Activated naive CD8-positive, alpha-beta T cell treated with anti-CD3 and anti-CD28 coated beads, Interleukin-2, amount 50 U/mL, for 24 hours (primary cell): ENCODE data around the gene SPTBN2.

Experiments used
- ATAC-seq: fragments of 150-1000 bp; cut with Tn5 transposase; one replicate; pipeline ENCODE4 v1.10.0; 2021
- DNase-seq: peaks from one replicate; pipeline ENCODE4 v3.0.0; 2021
- H3K27ac Mint-ChIP-seq: one replicate; pipeline ENCODE4 v1.8.0; 2021; ENCODE audit warnings: mild to moderate bottlenecking, mixed read lengths
- H3K27me3 Mint-ChIP-seq: one replicate; pipeline ENCODE4 v1.8.0; 2021; ENCODE audit warnings: mixed read lengths
- H3K36me3 Mint-ChIP-seq: one replicate; pipeline ENCODE4 v1.8.0; 2021; ENCODE audit warnings: low read depth, mixed read lengths
- H3K4me1 Mint-ChIP-seq: one replicate; pipeline ENCODE4 v1.8.0; 2021; ENCODE audit warnings: mixed read lengths
- H3K4me3 Mint-ChIP-seq: one replicate; pipeline ENCODE4 v1.8.0; 2021; ENCODE audit warnings: mild to moderate bottlenecking, moderate library complexity, mixed read lengths
- H3K9me3 Mint-ChIP-seq: one replicate; pipeline ENCODE4 v1.8.0; 2021; ENCODE audit warnings: mixed read lengths

The SPTBN2 gene

GRCh38 chr11:66686801-66687750, 41.9 kb downstream of the SPTBN2 start:
- Mint-ChIP-seq H3K9me3 (no peaks in the 10 kb centered on the region), H3K27ac (no peak overlapping the region), H3K27me3 (no peaks in the 10 kb centered on the region), H3K4me3 (no peak overlapping the region), H3K36me3 (no peaks in the 10 kb centered on the region), H3K4me1 (no peaks in the 10 kb centered on the region)
- ATAC-seq (no peak), DNase-seq (no peak)

- Mint-ChIP-seq H3K36me3 (no peaks in the 10 kb centered on the region), H3K4me1 (no peaks in the 10 kb centered on the region), H3K9me3 (no peaks in the 10 kb centered on the region), H3K4me3 (no peak overlapping the region), H3K27ac (no peak overlapping the region), H3K27me3 (no peaks in the 10 kb centered on the region)
- no peak for ATAC-seq
- no peak for DNase-seq
These were observed 42.8 kb downstream of the SPTBN2 start for GRCh38 chr11:66686100-66686785.

- H3K4me1 Mint-ChIP-seq, result no peaks in the 10 kb centered on the region
- no peaks in the 10 kb centered on the region for H3K27me3 Mint-ChIP-seq
- H3K9me3 Mint-ChIP-seq, result no peaks in the 10 kb centered on the region
- no peak overlapping the region for H3K27ac Mint-ChIP-seq
- DNase-seq (no peak), ATAC-seq (no peak)
- H3K36me3 Mint-ChIP-seq, result no peaks in the 10 kb centered on the region
- no peak overlapping the region for H3K4me3 Mint-ChIP-seq
These were observed 43.5 kb downstream of the SPTBN2 start for GRCh38 chr11:66685276-66686099.

- DNase-seq (no peak), ATAC-seq (no peak)
- Mint-ChIP-seq H3K36me3 (no peaks in the 10 kb centered on the region), H3K4me1 (no peaks in the 10 kb centered on the region), H3K27ac (no peak overlapping the region), H3K4me3 (no peak overlapping the region), H3K9me3 (no peaks in the 10 kb centered on the region), H3K27me3 (no peaks in the 10 kb centered on the region)
These were observed 44.4 kb downstream of the SPTBN2 start for GRCh38 chr11:66684635-66685034.

- Mint-ChIP-seq H3K27me3 (no peaks in the 10 kb centered on the region), H3K4me3 (no peak overlapping the region), H3K9me3 (no peaks in the 10 kb centered on the region), H3K4me1 (no peaks in the 10 kb centered on the region), H3K27ac (no peak overlapping the region), H3K36me3 (no peaks in the 10 kb centered on the region)
- DNase-seq, result no peak
- no peak for ATAC-seq
These were observed 45.1 kb downstream of the SPTBN2 start for GRCh38 chr11:66683877-66684276.

- ATAC-seq, result no peak
- no peak overlapping the region for H3K27ac Mint-ChIP-seq
- peaks cover 8% of the 10 kb centered on the region for H3K36me3 Mint-ChIP-seq
- no peaks in the 10 kb centered on the region for H3K9me3 Mint-ChIP-seq
- no peak for DNase-seq
- H3K4me1 Mint-ChIP-seq, result peaks cover 20% of the 10 kb centered on the region
- no peak overlapping the region for H3K4me3 Mint-ChIP-seq
- no peaks in the 10 kb centered on the region for H3K27me3 Mint-ChIP-seq
These were observed 47.9 kb downstream of the SPTBN2 start for GRCh38 chr11:66680966-66681645.

GRCh38 chr11:66677599-66678375, 51.2 kb downstream of the SPTBN2 start, which contains the start of gene RBM4B:
RBM4B (minus strand) TSS chr11:66677887; CDS start chr11:66677079, 808 bp downstream.
- ATAC-seq, result peak; percentile 93
- peak; percentile 97 for DNase-seq
- Mint-ChIP-seq H3K27ac (peak within 1 kb of the TSS; percentile 96), H3K9me3 (no peaks in the 10 kb centered on the region), H3K36me3 (peaks cover 15% of the 10 kb centered on the region), H3K4me3 (peak within 1 kb of the TSS; percentile 95), H3K27me3 (no peaks in the 10 kb centered on the region), H3K4me1 (peaks cover 37% of the 10 kb centered on the region)

- H3K4me3 Mint-ChIP-seq, result peak overlapping the region; percentile 95
- peaks cover 37% of the 10 kb centered on the region for H3K4me1 Mint-ChIP-seq
- no peaks in the 10 kb centered on the region for H3K27me3 Mint-ChIP-seq
- H3K36me3 Mint-ChIP-seq, result peaks cover 15% of the 10 kb centered on the region
- H3K9me3 Mint-ChIP-seq, result no peaks in the 10 kb centered on the region
- H3K27ac Mint-ChIP-seq, result peak overlapping the region; percentile 96
- DNase-seq (no peak), ATAC-seq (no peak)
These were observed 52.0 kb downstream of the SPTBN2 start for GRCh38 chr11:66676931-66677598.

- DNase-seq (no peak), ATAC-seq (no peak)
- Mint-ChIP-seq H3K4me1 (peaks cover 37% of the 10 kb centered on the region), H3K36me3 (peaks cover 15% of the 10 kb centered on the region), H3K27me3 (no peaks in the 10 kb centered on the region), H3K9me3 (no peaks in the 10 kb centered on the region), H3K27ac (no peak overlapping the region), H3K4me3 (peak overlapping the region; percentile 95)
These were observed 52.6 kb downstream of the SPTBN2 start for GRCh38 chr11:66676282-66676919.

GRCh38 chr11:66674964-66675602, 53.9 kb downstream of the SPTBN2 start:
- Mint-ChIP-seq H3K4me3 (no peak overlapping the region), H3K27me3 (no peaks in the 10 kb centered on the region), H3K27ac (no peak overlapping the region), H3K9me3 (no peaks in the 10 kb centered on the region), H3K36me3 (peaks cover 19% of the 10 kb centered on the region), H3K4me1 (peaks cover 41% of the 10 kb centered on the region)
- DNase-seq (no peak), ATAC-seq (no peak)

GRCh38 chr11:66670816-66671215, 58.2 kb downstream of the SPTBN2 start:
- Mint-ChIP-seq H3K4me1 (peaks cover 18% of the 10 kb centered on the region), H3K36me3 (peaks cover 34% of the 10 kb centered on the region), H3K27me3 (no peaks in the 10 kb centered on the region), H3K9me3 (no peaks in the 10 kb centered on the region), H3K4me3 (no peak overlapping the region), H3K27ac (no peak overlapping the region)
- no peak for ATAC-seq
- no peak for DNase-seq

GRCh38 chr11:66665369-66665768, 63.6 kb downstream of the SPTBN2 start:
- H3K27me3 Mint-ChIP-seq, result no peaks in the 10 kb centered on the region
- H3K36me3 Mint-ChIP-seq, result peaks cover 51% of the 10 kb centered on the region
- DNase-seq (no peak), ATAC-seq (no peak)
- no peak overlapping the region for H3K4me3 Mint-ChIP-seq
- peaks cover 6% of the 10 kb centered on the region for H3K4me1 Mint-ChIP-seq
- no peaks in the 10 kb centered on the region for H3K9me3 Mint-ChIP-seq
- H3K27ac Mint-ChIP-seq, result no peak overlapping the region
